ENCODE data around the gene RORC. TPM values are rescaled to one million over a fixed set of nuclear protein-coding genes. Genes with fewer than 3 reads are reported as not detected.
"Not testable (repeated sequence)": the region's sequence is repeated elsewhere in the genome, so short reads cannot be mapped to it uniquely, and the experiment has no call there.

Gene RORC
- total RNA-seq, 1 donor from 2014 or later, result 14.5 TPM

GRCh38 chr1:151805066-151805820 lies 26.4 kb downstream of the RORC start, which contains the start of gene LINGO4:
TSS of gene LINGO4 (minus strand) at chr1:151805419. CDS start at chr1:151802704, 2,715 bp downstream.
- DNase-seq (ENCODE audit: low spot score), result no peak

GRCh38 chr1:151803915-151804314 lies 27.7 kb downstream of the RORC start:
- DNase-seq (ENCODE audit: low spot score), result no peak

- no peak for DNase-seq (ENCODE audit: low spot score)
Observed at GRCh38 chr1:151803164-151803563, 28.4 kb downstream of the RORC start.

- DNase-seq (ENCODE audit: low spot score), result no peak
Observed at GRCh38 chr1:151802372-151802771, 29.2 kb downstream of the RORC start.

GRCh38 chr1:151801846-151802245 lies 29.8 kb downstream of the RORC start:
- no peak for DNase-seq (ENCODE audit: low spot score)

GRCh38 chr1:151801310-151801820 lies 30.2 kb downstream of the RORC start:
- no peak for DNase-seq (ENCODE audit: low spot score)

- DNase-seq (ENCODE audit: low spot score), result no peak
Observed at GRCh38 chr1:151800830-151801229, 30.8 kb downstream of the RORC start.

GRCh38 chr1:151799179-151800022 lies 32.2 kb downstream of the RORC start:
- no peak for DNase-seq (ENCODE audit: low spot score)

- no peak for DNase-seq (ENCODE audit: low spot score)
Observed at GRCh38 chr1:151798571-151798970, 33.0 kb downstream of the RORC start.

- no peak for DNase-seq (ENCODE audit: low spot score)
Observed at GRCh38 chr1:151790940-151791651, 40.5 kb downstream of the RORC start.

GRCh38 chr1:151790071-151790939 lies 41.3 kb downstream of the RORC start, which contains the start of gene TDRKH:
TSS of gene TDRKH (minus strand) at chr1:151790500. CDS start at chr1:151783022, 7,478 bp downstream.
- DNase-seq (ENCODE audit: low spot score), result peak; percentile 99

GRCh38 chr1:151787689-151788088 lies 43.9 kb downstream of the RORC start:
- DNase-seq (ENCODE audit: low spot score), result no peak

GRCh38 chr1:151783796-151784195 lies 47.8 kb downstream of the RORC start:
- no peak for DNase-seq (ENCODE audit: low spot score)

- no peak for DNase-seq (ENCODE audit: low spot score)
Observed at GRCh38 chr1:151782741-151783140, 48.9 kb downstream of the RORC start.

GRCh38 chr1:151782026-151782425 lies 49.6 kb downstream of the RORC start:
- DNase-seq (ENCODE audit: low spot score), result not testable (repeated sequence)

GRCh38 chr1:151780736-151781135 lies 50.9 kb downstream of the RORC start:
- not testable (repeated sequence) for DNase-seq (ENCODE audit: low spot score)

- DNase-seq (ENCODE audit: low spot score), result no peak
Observed at GRCh38 chr1:151779852-151780251, 51.8 kb downstream of the RORC start.

- DNase-seq (ENCODE audit: low spot score), result no peak
Observed at GRCh38 chr1:151777317-151777716, 54.3 kb downstream of the RORC start.

- DNase-seq (ENCODE audit: low spot score), result no peak
Observed at GRCh38 chr1:151776665-151777062, 54.9 kb downstream of the RORC start.

- no peak for DNase-seq (ENCODE audit: low spot score)
Observed at GRCh38 chr1:151775894-151776664, 55.5 kb downstream of the RORC start.

Data from ureter (tissue), 1 donor.